ENCODE results near the gene CRKL.

GRCh38 chr22:20986365-20986764 lies 69.2 kb downstream of the CRKL start:
- TF ChIP-seq, protein P1, sequence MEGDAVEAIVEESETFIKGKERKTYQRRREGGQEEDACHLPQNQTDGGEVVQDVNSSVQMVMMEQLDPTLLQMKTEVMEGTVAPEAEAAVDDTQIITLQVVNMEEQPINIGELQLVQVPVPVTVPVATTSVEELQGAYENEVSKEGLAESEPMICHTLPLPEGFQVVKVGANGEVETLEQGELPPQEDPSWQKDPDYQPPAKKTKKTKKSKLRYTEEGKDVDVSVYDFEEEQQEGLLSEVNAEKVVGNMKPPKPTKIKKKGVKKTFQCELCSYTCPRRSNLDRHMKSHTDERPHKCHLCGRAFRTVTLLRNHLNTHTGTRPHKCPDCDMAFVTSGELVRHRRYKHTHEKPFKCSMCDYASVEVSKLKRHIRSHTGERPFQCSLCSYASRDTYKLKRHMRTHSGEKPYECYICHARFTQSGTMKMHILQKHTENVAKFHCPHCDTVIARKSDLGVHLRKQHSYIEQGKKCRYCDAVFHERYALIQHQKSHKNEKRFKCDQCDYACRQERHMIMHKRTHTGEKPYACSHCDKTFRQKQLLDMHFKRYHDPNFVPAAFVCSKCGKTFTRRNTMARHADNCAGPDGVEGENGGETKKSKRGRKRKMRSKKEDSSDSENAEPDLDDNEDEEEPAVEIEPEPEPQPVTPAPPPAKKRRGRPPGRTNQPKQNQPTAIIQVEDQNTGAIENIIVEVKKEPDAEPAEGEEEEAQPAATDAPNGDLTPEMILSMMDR (IDR thresholded peaks at IDR 0.05; ENCODE audit: low read depth, low read length) = no peak
- TF ChIP-seq POLR2A (IDR thresholded peaks at IDR 0.05; ENCODE audit: extremely low read depth, insufficient read length) (no peak), MAX (IDR thresholded peaks at IDR 0.05; ENCODE audit: low read depth, low read length) (no peak)

Data from NB4 (cell line).